T-helper 22 cell (primary cell): ENCODE measurements around the gene GZMB.
"Not testable (repeated sequence)": the region's sequence is repeated elsewhere in the genome, so short reads cannot be mapped to it uniquely, and the experiment has no call there.

Experiments used
- DNase-seq: peaks from one replicate; pipeline ENCODE4 v3.0.0-alpha.2; 2020; ENCODE audit warnings: low read depth

GZMB gene

DNA sequence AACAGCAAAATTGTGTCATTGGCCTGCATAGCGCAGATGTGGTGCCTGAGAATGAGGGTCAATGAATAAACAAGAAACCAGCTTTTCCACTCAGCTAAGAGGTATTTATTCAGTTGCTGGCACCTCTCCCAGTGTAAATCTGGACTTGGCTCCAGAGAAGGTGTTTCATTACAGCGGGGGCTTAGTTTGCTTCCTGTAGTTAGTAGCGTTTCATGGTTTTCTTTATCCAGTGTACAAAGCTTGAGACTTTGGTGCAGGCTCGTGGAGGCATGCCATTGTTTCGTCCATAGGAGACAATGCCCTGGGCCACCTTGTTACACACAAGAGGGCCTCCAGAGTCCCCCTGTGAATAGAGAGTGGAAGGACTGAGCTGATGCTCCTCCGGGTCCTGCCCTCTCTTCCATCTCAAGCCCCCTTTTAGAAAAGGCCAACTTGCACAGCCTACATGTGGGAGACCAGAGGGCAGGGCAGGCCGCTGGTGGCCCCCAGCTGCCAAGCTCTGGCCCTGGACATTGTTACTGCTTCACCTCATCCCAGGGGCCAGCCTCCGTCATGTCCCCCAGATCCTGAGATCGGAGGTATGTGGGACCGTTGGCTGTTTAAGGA lies 3.0 kb downstream of the GZMB start:
- no peak for DNase-seq

- no peak for DNase-seq
These were observed 3.7 kb downstream of the GZMB start for GRCh38 chr14:24630087-24630871.

DNA sequence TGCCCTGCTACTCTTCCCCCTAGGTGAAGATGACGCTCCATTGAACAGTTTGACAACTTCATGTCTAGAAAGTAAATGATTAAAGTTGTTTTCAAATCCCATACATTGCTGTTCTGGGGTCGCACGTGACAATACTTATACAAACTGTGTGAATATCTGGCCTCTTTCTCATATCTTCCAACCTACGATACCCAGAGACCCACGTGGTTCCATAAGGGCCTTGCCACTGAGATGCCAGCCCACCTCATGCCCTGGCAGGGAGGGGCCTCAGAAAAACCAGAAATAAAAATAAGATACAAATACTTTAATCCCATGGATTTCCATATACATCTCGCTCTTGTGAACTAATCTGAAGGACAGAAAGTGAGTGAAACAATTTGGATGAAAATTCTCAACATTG lies 4.5 kb downstream of the GZMB start:
- no peak for DNase-seq

DNA sequence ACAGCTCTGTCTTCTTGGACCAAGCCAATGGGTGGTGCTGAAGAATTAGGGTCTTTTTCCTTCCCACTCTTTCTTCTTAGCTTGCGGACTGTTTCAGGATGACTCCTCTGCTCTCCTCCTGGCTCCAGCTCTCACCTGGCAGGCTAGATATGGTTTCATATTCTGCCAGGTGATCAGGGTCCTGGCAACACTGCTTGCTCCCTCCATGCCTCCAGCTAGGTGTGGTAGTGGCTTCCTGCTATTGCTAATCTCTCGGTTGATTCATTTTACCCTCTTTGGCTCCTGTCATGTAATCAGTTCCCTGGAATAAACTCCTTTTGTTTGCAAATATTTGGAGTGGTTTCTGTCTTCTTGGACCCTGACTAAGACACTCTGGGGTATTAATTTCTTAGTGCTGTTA lies 20.2 kb downstream of the GZMB start:
- no peak for DNase-seq

DNA sequence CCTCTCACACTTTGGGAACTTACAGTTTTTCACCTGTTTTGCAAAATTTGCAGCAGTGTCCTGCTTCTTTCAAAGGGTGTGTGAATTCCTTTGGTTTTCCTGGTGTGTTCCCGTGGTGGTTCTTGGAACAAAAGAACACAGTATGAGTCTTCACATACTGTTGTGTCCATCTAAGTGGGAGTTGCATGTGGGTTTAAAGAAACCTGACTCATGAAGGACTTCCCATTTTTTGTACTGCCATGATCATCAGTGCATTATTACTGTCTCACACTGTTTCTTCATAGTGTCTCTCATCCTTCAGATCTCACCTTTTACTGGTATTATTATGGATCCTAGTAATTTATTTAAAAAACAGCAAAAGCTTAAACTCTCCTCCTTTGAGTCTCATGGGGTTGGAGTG lies 20.7 kb downstream of the GZMB start:
- no peak for DNase-seq

DNA sequence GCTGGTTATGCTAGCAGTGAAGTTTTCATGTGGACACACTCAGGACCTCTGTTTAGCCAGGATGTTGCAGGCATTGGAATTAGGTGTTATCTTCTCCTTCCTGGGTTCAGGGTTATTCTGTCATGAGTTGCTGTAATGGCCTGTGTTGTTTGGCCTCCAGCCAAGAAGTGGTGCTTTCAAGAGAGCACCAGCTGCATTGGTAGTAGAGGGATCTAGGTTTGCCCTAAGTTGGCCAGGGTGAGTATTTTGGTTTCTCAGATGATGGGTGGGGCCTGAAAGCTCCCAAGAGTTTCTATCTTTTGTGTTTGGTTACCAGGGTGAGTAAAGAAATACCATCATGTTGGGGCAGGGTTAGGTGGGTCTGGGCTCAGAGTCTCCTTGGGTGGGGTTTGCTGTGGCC lies 21.8 kb downstream of the GZMB start:
- DNase-seq: no peak

DNA sequence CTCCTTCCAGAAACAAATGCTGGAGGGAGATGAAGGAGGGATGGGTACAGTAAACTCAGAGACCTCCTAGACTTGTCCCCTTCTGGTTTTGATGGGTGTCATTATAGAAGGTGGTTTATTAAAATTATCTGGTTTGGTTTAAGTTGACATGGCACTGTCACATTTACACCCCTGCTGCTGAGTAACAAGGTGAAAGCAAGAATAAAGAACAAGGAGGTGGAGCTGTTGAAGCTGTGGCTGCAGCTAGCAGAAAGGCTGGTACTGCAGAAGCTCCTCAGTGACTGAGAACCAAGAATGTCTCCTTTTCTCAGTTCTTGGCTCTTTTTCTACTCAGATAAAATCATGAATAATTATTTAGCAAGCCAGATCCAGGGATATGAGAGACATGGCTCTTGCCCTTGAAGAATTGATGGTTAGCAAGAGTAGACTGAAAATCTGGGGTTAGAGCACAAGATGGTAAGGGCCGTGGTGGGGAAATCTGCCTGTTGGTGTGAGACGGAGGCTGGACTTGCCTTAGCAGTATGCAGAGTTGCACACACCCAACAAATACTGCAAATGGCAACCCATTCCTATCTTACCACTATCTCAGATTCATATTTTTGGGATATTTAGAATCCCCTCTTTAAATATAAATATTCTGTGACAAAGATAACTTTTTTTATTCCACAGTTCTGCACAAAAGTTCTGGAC lies 24.2 kb downstream of the GZMB start, which contains the start of gene GZMH:
TSS of gene GZMH (minus strand) at position 31 of the 690 bp plus-strand sequence. CDS start 72 bp downstream, outside the sequence.
- no peak for DNase-seq

DNA sequence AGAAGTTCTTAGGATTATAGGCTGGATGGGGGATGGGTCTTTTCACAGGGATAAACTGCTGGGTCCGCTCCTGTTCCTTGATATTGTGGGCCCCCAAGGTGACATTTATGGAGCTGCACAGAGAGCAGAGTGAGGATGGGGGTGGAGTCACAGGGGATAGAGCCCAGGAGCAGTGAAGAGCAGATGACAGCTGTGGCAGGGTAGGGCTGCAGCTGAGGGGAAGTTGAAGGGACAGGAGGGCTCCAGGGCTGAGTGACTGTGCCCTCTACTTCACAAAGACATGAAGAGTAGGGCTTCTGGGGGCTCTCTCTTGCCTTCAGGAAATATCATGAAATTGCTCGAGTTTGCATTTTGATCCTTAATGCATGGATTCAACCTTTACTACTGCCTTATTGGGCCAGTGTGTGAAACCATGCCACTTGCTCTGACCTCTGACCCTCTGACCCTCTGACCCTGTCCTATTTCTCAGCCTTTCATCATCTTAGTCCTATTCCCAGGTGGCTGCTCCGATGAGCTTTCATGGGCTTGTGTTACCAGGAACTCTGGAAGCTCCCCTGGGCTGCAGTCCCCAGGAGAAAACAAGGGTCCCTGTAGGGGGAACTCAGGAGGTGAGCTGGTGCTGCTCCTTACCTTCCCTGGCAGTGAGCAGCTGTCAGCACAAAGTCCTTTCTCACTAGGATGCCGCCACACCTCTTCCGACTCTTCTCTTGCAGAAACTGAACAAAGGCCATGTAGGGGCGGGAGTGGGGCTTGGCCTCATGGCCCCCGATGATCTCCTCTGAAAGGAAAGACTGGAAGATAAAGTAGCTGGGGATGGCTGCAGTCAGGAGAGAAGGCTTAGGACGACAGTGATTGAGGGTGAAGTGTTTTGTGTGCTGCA lies 26.1 kb downstream of the GZMB start:
- no peak for DNase-seq

- DNase-seq: no peak
These were observed 26.9 kb downstream of the GZMB start for GRCh38 chr14:24607081-24607480.

GRCh38 chr14:24606297-24606696 lies 27.7 kb downstream of the GZMB start:
- no peak for DNase-seq

DNA sequence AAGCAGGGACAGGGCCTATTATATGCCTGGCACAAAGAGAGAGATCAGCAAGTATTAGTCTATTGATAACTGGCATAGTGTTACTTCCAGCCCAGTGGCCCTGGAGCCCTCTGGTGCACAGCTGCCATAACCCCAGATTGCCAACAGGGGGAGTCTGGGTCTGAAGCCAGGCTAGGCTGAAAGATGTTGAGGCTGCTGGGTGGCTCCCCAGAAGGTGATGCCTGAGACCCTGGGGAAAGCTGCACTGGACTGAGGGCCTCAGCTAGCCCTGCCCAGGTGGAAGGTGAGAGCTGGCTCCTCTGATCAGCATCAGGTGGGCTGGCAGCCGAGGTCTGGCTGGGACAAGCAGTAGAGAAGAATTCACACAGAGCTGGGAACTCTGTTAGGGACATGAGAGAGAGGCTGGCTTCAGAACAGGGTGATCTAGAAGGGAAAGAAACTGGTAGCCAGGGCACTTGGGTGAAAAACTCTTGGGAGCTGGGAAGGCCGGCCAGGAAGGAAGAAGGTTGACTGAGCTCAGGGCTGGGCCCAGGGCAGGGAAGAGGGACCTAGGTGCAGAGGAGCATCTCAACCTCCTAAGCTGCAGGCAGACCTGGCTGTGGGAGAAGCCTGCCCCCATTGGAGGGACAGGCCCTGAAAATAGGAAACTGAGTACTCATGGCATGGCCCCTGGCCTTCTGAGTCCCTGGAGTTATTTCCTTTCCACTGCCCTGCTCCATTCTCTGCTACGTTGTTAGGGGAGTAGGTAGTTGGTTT lies 28.4 kb downstream of the GZMB start:
- peak; percentile 11 for DNase-seq

- no peak for DNase-seq
These were observed 36.6 kb downstream of the GZMB start for GRCh38 chr14:24597403-24597802.

GRCh38 chr14:24595073-24595808 lies 38.7 kb downstream of the GZMB start:
- DNase-seq: no peak

DNA sequence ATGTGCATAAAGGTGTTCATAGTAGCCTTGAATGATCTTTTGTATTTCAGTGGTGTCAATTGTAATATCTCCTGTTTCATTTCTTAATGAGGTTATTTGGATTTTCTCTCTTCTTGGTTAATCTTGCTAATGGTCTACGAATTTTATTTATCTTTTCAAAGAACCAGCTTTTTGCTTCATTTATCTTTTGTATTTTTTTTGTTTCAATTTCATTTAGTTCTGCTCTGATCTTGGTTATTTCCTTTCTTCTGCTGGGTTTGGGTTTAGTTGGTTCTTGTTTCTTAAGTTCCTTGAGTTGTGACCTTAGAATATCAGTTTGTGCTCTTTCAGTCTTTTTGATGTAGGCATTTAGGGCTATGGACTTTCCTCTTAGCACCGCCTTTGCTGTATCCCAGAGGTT lies 43.0 kb downstream of the GZMB start:
- DNase-seq: not testable (repeated sequence)

- not testable (repeated sequence) for DNase-seq
These were observed 49.6 kb downstream of the GZMB start for GRCh38 chr14:24584402-24584801.
